ENCODE measurements around the gene LRRC7.
"Not testable (repeated sequence)": the region's sequence is repeated elsewhere in the genome, so short reads cannot be mapped to it uniquely, and the experiment has no call there.

- not testable (repeated sequence) for TF ChIP-seq POLR2A, CTCF, POLR2AphosphoS5, EP300 (IDR thresholded peaks at IDR 0.05)
Observed at GRCh38 chr1:69928234-69928633, 360.5 kb downstream of the LRRC7 start.

Measured in gastroesophageal sphincter (tissue), 3 donors.